CD4-positive, alpha-beta T cell treated with Interleukin-21 for 1 hour (primary cell): ENCODE data around the gene CHRND.
A peak's percentile ranks its signal among the peaks of the same experiment; 100 is the strongest.
"Not testable (repeated sequence)": the region's sequence is repeated elsewhere in the genome, so short reads cannot be mapped to it uniquely, and the experiment has no call there.

Experiments
- DNase-seq: peaks from one replicate; pipeline ENCODE4 v3.0.0-alpha.2; 2020

CHRND gene

DNA sequence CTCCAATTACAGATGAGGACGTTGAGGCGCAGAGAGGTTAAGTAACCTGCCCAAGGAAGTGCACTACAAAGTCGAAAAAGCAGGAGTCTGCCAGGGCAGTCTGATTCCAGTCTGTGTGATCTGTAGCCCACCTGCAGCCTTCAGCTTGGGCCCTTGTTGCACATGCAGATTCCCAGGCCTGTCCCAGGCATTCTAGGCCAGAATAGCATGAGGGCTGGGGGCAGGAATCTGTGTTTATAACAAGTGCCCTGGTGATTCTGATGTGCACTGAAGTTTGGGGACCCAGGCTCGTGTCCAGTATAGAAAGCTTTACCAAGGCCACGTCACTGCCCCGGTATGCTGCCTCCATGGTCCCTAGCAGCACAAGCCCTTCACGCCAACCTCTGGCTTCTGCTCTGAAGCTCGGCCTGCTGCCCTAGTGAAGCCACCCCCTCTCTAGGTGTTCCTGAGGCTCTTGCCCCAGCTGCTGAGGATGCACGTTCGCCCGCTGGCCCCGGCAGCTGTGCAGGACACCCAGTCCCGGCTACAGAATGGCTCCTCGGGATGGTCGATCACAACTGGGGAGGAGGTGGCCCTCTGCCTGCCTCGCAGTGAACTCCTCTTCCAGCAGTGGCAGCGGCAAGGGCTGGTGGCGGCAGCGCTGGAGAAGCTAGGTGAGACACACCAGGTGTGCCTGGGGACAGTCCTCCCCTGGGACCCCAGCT lies 18.1 kb downstream of the CHRND start:
- no peak for DNase-seq

DNA sequence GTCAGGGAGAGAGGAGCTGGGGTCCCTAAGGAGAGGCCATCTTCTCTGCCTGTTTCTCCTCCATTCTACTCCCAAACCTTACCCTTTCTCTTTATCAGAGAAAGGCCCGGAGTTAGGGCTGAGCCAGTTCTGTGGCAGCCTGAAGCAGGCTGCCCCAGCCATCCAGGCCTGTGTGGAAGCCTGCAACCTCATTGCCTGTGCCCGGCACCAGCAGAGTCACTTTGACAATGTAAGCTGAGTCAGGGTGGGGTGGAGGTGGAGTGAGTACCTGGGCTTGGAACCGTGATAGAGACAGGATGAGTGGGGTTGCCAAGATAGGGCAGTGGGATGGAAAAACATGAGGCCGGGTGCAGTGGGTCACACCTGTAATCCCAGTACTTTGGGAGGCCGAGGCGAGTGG lies 18.7 kb downstream of the CHRND start:
- DNase-seq = no peak

DNA sequence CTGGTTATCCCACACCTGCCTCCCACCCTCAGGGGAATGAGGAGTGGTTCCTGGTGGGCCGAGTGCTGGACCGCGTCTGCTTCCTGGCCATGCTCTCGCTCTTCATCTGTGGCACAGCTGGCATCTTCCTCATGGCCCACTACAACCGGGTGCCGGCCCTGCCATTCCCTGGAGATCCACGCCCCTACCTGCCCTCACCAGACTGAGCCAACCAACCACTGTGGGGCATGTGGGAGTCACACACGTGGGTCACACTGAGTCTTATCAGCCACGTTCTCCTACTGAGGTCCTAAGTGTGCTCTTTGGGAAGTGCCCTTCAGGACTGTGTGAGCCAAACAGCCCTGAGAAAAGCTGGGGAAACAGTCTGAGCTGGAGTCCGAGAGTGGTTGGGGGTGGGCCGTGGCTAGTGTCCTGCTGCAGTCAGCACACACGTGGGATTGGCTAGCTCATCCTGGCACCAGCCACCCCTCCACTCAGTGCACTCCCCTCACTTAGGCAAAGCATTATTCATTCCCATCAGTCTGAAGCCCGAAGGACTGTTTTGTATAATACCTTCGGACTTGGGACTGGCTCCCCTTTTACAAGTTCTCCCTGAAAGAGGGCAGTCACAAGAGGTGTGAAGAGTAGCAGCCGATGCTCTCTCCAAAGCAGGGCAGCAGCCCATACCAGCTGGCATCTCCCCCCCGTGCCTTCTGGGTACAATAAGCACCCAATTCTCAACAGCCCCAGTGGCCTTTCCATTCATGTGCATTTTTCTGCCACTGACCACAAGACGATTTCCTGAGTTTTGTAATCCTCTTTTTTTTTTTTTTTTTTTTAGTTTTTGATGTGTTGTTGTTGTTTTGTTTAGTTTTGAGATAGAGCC lies 19.8 kb downstream of the CHRND start:
- no peak for DNase-seq

DNA sequence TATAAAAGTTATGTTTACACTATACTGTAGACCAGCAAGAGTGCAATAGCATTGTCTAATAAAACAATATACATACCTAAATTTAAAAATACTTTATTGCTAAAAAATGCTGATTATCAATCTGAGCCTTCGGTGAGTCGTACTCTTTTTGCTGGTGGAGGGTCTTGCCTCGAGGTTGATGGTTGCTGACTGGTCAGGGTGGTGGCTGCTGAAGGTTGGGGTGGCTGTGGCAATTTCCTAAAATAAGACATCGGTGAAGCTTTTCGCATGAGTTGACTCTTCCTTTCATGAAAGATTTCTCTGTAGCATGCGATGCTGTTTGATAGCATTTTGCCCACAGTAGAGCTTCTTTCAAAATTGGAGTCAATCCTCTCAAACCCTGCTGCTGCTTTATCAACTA lies 22.0 kb downstream of the CHRND start:
- no peak for DNase-seq

DNA sequence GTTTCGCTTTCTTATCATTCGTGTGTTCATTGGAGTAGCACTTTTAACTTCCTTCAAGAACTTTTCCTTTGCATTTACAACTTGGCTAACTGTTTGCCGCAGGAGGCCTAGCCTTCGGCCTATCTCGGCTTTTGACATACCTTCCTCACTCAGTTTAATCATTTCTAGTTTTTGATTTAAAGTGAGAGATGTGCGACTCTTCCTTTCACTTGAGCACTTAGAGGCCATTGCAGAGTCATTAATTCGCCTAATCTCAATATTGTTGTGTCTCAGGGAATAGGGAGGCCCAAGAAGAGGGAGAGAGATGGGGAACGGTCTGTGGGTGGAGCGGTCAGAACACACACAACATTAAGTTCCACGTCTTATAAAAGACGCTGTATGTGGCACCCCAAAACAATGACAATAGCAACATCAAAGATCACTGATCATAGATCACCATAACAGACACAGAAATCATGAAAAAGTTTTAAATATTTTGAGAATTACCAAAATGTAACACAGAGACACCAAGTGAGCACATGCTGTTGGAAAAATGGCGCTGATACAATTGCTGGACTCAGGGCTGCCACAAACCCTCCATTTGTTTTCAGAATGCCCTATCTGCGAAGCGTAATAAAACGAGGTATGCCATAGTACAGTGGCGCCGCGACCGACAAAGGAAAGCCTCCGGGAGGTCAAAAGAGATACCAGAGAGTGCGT lies 23.8 kb downstream of the CHRND start:
- DNase-seq = no peak

DNA sequence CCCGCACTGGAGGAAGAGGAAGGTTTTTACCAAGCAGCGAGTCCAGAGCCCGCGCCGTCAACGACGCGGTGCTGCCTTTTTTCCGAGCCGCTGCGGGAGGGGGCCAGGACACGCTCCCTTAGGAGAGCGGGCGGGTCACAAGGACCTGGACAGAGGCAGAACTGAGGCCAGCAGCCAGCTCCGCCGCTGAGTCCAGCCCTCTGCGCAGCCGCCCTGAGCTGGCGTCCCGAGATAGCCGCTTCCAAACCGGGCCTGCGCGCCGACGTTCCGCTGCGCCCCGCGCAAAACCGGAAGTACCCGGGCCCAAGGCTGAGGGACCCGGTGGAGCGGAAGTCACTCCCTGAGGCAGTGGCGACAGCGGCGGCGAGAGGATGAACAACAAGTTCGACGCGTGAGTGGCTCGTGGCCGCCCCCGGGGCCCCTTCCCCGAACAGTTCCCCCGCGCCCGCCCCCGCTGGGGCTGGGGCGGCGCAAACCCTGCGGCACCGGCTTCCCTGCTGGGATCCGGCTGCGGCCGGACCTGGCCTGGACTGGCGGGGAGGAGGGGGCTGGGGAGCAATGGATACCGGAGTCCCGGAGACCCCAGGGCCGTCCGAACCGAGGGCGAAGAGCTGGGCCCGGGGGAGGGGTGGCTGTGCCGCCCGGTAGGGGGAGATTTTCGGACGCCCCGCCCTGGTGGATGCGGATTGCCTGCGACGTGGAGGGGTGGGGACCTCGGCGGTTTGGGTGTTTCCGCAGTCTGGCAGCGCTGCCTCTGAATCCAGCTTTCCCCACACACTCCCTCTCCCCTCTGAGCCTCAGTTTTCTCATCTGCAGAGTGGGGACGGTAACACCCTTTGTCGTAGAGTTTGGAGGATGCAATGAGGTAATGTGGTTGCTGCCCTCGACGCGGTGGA lies 24.6 kb downstream of the CHRND start, which contains the start of the genes EIF4E2 and TIGD1:
Gene EIF4E2, plus strand, starts transcription at position 336 of the 896 bp plus-strand sequence. Its CDS starts 36 bp downstream, at position 372.
Gene TIGD1, minus strand, starts transcription at position 204 of the 896 bp plus-strand sequence. CDS start 675 bp downstream, outside the sequence.
- DNase-seq = peak; percentile 91

DNA sequence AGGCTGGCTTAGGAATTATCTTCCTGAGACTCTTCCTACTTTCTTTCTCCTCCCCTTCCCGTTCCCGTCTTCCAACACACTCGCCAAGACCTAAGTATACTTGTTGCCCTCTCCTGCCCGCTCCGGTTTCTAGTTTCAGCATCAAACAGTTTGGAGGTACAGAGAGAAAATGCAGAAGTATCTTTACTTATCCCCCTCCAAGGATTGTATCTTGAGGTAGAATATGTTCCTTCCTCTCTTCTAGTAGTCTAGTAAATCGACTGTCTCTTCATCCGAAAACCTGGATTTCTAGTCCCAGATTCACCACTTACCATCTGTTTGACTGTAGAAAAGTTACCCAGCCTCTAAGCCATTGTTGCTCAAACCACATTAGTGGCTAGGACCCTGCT lies 25.3 kb downstream of the CHRND start:
- peak; percentile 12 for DNase-seq

DNA sequence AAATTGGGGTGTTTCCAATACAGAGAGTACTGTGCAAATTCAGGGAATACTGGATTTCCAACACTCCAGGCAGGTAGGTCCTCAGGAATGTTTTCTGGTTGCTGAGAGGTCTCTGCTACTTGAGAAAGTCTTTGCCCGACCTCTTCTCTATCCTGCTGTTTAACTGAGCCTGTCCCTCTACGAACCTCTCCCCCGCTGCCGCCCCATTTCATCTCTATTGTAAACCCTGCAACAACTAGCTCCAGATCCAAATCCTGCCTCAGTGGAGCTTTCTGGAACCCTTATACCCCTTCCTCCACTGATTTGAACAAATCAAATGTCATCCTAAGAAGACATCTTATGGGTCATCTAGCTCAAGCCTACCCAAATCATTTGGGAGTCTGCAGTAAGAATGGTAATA lies 25.8 kb downstream of the CHRND start:
- DNase-seq = no peak

DNA sequence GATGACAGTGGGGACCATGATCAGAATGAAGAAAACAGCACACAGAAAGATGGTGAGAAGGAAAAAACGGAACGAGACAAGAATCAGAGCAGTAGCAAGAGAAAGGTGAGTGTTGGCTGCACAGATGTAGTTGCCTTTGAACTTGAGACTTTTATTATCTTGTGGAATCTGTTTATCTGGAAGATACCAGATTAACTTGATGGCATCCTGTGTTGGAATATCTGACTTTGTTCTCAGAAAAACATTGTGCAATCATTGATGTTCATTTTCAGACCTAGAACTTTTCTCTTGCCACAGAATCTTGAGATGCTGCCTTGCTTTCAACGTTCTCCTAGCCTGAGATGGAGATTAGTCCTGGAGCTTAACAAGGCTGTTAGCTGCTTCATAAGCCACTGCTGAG lies 30.5 kb downstream of the CHRND start:
- no peak for DNase-seq

DNA sequence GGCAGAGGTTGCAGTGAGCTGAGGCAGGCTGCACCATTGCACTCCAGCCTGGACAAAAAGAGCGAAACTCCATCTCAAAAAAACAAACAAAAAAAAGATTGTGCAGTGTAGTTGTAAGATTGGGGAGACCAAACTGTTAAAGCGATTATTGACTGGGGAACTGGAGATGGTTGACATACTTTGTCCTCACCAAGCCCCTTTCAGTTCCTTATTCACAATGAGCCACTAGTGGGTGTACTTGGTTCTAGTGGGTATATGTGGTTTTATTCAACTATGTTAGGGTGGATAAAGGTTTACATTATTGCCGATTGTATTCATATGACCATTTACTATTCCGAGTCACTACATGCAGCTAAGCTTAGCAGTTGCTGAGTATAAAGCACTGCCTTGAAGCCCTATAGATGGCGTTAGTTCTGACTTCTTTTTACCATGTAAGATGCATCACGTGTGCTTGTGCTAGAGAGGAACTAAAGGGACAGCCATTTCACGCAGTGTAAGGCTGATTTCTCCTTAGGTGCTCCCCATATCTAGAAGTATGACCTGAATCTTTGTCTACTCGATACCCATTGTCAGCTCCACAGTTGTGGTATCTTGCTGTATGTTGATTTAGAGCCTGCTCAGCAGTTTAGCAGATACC lies 36.7 kb downstream of the CHRND start:
- DNase-seq = no peak

DNA sequence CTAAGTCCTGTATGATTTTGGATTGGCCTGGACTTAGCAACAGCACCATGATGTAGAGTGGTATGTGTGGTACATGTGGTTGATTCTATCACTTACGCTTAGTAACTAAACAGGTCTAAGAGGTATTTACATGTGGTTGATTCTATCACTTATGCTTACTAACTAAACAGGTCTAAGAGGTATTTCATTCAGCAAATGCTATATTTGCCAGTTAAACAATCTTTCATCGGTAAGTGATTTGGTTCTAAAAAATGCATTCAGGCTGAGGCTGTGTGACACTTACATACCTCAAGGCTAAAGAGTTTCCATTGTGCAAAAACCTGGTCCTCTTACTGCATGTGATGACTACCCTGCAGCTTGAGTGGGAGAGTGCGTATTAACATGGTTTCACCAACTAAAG lies 37.6 kb downstream of the CHRND start:
- no peak for DNase-seq

DNA sequence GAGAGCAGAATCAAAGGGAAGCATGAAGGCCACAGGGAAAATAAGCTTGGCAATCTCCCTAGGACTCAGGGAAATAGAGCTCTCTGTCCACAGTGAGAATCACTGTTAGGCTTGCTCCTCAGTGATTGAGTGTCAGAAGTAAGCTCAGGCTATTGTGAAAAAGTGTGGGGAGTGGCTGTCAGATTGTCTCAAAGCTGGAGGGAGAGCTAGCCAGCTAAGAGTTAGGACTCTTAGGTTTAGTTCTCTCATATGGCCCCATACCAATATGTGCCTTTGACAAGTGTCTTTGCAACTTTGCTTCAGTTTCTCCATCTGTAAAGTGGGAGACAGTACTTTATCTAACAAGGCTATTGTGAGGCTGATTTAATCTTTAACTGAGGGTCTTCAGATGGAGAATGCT lies 41.8 kb downstream of the CHRND start:
- no peak for DNase-seq

DNA sequence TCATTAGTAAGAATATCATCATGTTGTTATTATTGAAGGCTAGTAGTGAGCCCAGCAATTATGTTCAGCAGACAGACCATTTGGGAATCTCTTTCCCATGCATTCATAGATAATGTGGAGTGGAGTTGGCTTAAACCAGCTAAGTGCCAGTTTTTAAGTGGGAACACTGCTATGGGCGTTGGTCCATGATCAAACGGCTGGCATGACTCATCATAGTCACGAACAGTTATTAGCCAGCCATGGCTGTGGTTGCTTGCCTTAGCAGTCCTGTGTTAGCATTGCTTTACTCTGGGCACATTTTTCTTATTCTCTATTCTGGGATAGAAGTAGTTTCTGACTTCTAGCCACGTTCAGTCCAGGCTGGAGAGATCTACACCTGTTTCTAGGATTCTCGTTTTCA lies 42.2 kb downstream of the CHRND start:
- DNase-seq = no peak

DNA sequence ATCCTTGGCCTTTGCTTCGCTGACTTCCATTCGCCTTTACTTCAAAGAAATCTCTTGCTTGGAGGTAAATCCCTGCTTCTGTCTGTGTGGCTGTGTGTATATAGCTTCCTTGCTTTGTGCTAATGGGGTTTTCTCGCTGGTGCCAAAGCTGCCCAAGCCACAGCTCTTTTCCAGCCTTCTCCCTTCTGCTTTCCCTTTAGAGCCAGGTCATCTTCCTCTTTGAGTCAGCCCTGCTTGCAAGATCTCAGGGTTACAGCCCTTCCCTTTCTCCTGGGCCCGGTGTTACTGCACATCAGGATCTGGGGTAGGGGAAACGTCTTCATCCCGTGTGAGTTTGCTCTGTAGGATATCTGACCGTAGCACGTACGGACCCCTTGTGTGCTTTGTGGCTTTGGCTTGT lies 43.6 kb downstream of the CHRND start:
- no peak for DNase-seq

DNA sequence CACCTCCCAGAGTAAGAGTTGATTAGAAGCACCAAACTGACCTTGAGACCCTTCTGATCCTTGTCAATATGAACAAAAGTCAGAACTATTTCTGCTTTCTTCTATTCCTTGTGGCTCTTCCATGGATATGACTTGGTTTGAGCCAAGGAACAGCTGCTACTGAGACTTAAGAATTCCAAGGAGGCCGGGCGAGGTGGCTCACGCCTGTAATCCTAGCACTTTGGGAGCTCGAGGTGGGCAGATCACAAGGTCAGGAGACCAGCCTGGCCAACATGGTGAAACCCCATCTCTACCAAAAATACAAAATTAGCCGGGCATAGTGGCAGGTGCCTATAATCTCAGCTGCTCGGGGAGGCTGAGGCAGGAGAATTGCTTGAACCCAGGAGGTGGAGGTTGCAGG lies 44.5 kb downstream of the CHRND start:
- DNase-seq = not testable (repeated sequence)

DNA sequence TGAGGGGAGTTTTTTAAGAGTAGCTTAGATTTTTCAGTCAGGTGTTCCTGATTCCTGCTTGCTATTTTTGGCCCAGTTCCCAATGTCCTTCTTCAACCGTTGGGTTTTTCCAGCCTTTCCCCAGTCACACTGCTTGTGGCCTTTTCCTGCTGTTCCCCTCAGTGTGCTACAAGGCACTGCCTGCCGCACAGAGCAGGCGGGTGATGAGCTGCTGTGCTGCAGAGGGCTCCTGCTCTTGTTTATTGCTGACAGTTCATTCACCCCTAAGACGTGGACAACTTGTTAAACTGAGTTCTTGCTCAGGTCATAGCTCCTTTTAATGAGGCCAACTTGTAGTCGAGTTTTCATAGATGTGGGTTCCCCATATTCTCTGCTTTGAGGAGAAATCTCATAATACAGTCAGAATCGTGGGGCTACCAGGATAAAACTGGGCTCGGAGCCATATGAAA lies 45.1 kb downstream of the CHRND start:
- DNase-seq = no peak

DNA sequence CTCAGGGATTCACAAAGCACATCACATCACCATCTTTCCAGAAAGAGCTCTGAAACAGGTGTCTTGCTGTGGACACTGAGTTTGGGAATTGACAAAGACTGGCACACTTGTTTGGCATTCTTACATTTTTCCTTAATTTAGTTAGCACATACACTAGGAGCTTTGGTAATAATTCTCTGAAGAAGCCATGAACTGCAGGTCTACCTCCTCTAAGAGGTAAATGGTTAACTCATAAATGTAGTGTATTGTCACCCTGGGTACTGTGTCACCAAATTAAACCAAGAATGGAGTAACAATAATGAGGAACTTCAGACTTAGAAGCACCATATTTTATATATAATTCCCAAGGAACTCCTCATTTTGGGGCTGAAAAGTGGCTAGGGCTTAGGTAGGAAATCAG lies 47.1 kb downstream of the CHRND start:
- no peak for DNase-seq

DNA sequence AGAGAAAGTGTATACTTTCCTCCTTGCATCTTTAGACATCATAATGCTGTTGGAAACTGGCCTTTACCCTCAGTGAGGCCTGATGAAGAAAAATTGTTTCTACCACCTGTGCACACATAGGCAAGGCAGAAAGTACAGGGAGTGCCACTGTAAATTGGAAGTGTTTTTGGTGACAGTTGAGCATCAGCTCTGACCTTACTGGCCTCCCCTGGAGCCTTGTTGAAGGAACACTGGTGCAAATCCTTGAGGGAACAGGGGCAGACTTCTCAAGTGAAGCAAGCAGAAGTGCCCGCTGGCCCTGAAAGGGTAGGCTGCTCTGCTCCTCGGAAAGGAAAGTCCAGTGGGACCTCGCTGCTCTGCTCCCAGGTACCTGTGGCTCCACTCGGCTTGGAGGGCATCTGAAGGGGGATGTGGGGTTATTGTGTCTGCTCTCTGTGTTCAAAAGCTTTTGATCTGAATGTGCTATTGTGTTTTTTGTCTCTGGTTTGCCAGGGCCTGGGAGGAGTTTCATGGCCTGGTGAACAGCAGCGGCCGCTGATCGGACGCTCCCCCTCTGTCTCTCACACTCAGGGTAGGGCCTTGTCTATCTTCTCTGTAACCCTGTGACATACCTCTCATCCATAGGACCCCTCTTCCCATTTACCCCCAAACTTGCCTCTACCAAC lies 47.9 kb downstream of the CHRND start:
- DNase-seq = no peak

DNA sequence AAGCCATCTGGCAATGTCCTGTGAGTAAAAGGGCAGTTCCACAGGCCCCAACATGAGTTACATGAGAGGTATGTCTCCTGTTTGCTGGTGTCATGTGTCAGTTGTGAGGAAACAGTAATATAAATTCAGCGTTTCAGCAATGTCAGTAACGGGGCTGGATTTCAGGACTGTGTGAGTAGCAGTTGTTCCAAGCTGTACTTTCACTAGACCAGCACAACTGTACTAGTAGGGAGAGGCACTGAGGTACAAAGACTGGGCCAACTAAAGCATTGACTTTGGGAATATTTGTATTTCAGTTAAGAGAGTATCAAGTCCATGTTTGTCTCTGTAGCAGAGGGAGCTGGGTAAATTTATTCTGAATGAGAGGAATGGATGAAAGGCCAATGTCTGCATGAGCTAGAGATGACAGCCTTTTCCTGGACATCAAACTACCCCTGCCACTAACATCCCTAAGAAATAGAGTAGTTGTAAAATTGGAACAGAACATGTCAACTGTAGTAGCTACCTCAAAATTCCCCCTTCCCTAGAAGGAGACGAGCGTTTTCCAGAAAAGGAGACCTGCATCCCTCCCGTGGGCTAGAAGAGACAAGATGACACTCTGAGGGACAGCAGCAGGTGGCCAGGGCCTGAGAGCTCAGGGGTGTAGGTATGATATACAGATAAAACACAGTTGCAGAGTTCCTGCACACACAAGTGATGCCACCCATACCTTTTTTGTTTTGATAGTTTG lies 48.9 kb downstream of the CHRND start:
- no peak for DNase-seq

DNA sequence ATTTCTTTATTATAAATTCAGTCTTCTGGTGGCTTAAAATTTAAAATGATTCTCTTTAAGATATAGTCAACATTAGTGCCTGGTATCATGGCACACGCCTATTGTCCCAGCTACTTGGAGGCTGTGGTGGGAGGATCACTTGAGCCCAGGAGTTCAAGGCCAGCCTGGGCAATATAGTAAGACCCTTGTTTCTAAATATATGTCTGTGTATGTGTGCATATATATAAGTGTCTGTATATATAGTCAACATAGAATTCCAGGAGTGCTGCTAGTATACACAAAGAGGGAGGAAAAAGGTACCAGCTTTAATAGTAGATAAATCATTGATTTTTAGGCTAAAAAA lies 49.4 kb downstream of the CHRND start:
- no peak for DNase-seq

DNA sequence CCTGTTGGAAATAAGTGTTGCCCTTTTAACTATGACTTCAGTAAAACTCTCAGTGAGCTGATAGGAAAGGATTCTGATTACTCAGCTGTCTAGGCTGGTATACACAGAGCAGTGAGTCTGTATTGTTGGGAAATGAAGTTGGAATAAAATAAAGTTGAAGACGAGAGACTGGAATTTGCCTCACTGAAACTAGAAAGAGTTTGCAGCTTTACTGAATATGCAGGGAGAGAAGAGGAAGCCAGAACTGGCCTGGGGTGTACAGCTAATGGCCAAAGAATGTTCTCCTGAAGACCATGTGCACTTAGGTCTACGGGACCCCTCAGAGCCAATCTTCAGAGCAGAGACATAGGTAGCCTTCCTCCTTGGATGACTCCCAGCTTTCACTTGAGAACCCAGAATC lies 51.0 kb downstream of the CHRND start:
- no peak for DNase-seq
